Breast epithelium (tissue), 4 donors: Measurements from ENCODE around the gene SLC7A7. TPM values are rescaled to one million over a fixed set of nuclear protein-coding genes. Genes with fewer than 3 reads are reported as not detected.
"Not testable (repeated sequence)": the region's sequence is repeated elsewhere in the genome, so short reads cannot be mapped to it uniquely, and the experiment has no call there.

Experiments
- DNase-seq, 2 donors: peaks; one replicate each; pipeline ENCODE4 v3.0.0-alpha.2; 2019; ENCODE audit warnings: low spot score in 2 of 2
- H3K27ac ChIP-seq, 2 donors: fragments of 200-600 bp; sonication (generic) in 1 of 2; one replicate each; pipeline ENCODE4 v1.5.1; 2016 to 2019; ENCODE audit warnings: mild to moderate bottlenecking in 1 of 2
- H3K27me3 ChIP-seq, 2 donors: fragments of 200-600 bp; sonication (generic) in 1 of 2; one replicate each; pipeline versions ENCODE4 v1.5.1 to v1.6.0; 2017 to 2019; ENCODE audit warnings: control low read depth in 1 of 2, mild to moderate bottlenecking in 1 of 2
- H3K36me3 ChIP-seq: fragments of 200-600 bp; one replicate; pipeline ENCODE4 v1.5.1; 2019
- H3K4me1 ChIP-seq, 2 donors: fragments of 200-600 bp; sonication (generic); one replicate each; pipeline ENCODE4 v1.5.1; 2016 to 2019; ENCODE audit warnings: control low read depth in 1 of 2
- H3K4me3 ChIP-seq, 3 donors: fragments of 200-600 bp; sonication (generic); 1 replicate in 2 of 3; 2 replicates in 1 of 3; pipeline ENCODE4 v1.5.1; 2016 to 2019; ENCODE audit warnings: mild to moderate bottlenecking in 3 of 3, moderate library complexity in 2 of 3
- H3K9me3 ChIP-seq, 2 donors: fragments of 200-600 bp; sonication (generic) in 1 of 2; one replicate each; pipeline ENCODE4 v1.5.1; 2016 to 2019; ENCODE audit warnings: control low read depth in 1 of 2
- POLR2A ChIP-seq: fragments of 450-650 bp; IDR thresholded peaks from one replicate; pipeline ENCODE4 v1.6.1; 2016; ENCODE audit warnings: antibody characterized with exemption, mild to moderate bottlenecking, moderate library complexity
- POLR2AphosphoS5 ChIP-seq, 3 donors: sonication (generic); formaldehyde crosslinking; IDR thresholded peaks; one replicate each; pipeline ENCODE4 v1.6.1; 2017; ENCODE audit warnings: antibody characterized with exemption in 3 of 3
- intact Hi-C: fragments of 100-400 bp; cut with DNase I; formaldehyde crosslinking; loops from one replicate; pipeline ENCODE4 v1.15.1; 2023; ENCODE audit warnings: low total_unique reads
- total RNA-seq, 3 donors: library from RNA; depleted of rRNA; stranded (reverse); fragments of >200 nt; gene quantifications; one replicate each; pipeline ENCODE4 v1.1.0, GENCODE V29; 2016
- TF ChIP-seq, protein P1 (sequence below), 3 donors: fragments of 450-650 bp; IDR thresholded peaks; one replicate each; pipeline ENCODE4 v1.5.1; 2016 to 2017; ENCODE audit warnings: antibody characterized with exemption in 3 of 3, mild to moderate bottlenecking in 3 of 3, moderate library complexity in 3 of 3

The SLC7A7 gene
- total RNA-seq, 3 donors from 2014 or later: 17.4 to 46.4 (median 27.2) TPM

DNA sequence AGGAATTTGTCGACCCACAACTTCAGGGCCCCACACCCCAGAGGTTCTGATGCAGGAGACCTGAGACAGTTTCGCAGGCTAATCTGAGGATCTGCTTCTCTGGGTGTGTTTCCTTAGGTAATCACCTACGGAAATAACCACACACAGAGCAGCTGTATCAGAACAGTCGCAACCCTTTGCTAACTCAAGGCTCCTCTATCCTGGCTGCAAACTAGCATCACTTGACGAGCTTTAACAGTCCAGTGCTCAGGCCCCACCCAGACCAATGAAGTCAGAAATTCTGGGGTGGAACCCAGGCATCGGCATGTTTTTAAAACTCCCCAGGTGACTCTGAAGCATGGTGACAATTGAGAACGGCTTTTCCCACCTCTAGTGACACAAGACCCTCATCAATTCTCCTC, 20.7 kb downstream of the SLC7A7 start:
- no peak for DNase-seq
- H3K4me1 ChIP-seq: no peaks in the 10 kb centered on the region
- no peak overlapping the region for H3K27ac ChIP-seq
- intact Hi-C loops: no loop called here
- no peaks in the 10 kb centered on the region for H3K36me3 ChIP-seq
- no peak for TF ChIP-seq POLR2A
- TF ChIP-seq, protein P1, sequence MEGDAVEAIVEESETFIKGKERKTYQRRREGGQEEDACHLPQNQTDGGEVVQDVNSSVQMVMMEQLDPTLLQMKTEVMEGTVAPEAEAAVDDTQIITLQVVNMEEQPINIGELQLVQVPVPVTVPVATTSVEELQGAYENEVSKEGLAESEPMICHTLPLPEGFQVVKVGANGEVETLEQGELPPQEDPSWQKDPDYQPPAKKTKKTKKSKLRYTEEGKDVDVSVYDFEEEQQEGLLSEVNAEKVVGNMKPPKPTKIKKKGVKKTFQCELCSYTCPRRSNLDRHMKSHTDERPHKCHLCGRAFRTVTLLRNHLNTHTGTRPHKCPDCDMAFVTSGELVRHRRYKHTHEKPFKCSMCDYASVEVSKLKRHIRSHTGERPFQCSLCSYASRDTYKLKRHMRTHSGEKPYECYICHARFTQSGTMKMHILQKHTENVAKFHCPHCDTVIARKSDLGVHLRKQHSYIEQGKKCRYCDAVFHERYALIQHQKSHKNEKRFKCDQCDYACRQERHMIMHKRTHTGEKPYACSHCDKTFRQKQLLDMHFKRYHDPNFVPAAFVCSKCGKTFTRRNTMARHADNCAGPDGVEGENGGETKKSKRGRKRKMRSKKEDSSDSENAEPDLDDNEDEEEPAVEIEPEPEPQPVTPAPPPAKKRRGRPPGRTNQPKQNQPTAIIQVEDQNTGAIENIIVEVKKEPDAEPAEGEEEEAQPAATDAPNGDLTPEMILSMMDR (IDR thresholded peaks at IDR 0.05): no peak
- TF ChIP-seq POLR2AphosphoS5 (IDR thresholded peaks at IDR 0.05): no peak
- no peak overlapping the region for H3K4me3 ChIP-seq
- no peaks in the 10 kb centered on the region for H3K27me3 ChIP-seq
- no peaks in the 10 kb centered on the region for H3K9me3 ChIP-seq

DNA sequence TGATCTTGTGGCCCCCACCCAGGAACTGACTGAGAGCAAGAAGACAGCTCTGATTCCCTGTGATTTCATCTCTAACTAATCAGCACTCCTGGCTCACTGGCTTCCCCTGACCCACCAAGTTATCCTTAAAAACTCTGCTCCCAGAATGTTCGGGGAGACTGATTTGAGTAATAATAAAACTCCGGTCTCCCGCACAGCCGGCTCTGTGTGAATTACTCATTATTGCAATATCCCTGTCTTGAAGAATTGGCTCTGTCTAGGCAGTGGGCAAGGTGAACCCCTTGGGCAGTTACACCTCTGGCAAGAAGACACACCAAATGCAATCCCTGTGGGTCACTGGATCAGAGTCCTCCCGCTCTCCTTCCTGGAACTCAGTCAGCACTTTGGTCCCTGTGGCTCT, 21.3 kb downstream of the SLC7A7 start:
- Histone ChIP-seq H3K4me1 (no peaks in the 10 kb centered on the region), H3K36me3 (no peaks in the 10 kb centered on the region), H3K27ac (no peak overlapping the region), H3K27me3 (no peaks in the 10 kb centered on the region), H3K4me3 (no peak overlapping the region), H3K9me3 (no peaks in the 10 kb centered on the region)
- TF ChIP-seq, protein P1 (IDR thresholded peaks at IDR 0.05): no peak
- TF ChIP-seq POLR2AphosphoS5 (IDR thresholded peaks at IDR 0.05): no peak
- no peak for TF ChIP-seq POLR2A
- intact Hi-C loops: no loop called here
- DNase-seq: no peak

DNA sequence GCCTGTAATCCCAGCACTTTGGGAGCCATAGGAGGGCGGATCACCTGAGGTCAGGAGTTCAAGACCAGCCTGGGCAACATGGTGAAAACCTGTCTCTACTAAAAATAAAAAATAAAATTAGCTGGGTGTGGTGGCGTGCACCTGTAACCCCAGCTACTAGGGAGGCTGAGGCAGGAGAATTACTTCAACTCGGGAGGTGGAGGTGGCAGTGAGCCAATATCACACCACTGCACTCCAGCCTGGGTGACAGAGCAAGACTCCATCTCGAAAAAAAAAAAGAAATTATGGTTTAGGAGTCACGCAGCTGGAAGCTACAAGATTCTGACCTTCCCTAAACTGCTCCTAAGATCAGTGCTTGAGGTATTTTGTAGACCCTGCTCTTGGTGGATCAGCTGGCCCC, 21.7 kb downstream of the SLC7A7 start:
- DNase-seq, H3K36me3 ChIP-seq, H3K4me1 ChIP-seq, H3K9me3 ChIP-seq, H3K27ac ChIP-seq, H3K27me3 ChIP-seq, intact Hi-C loops, H3K4me3 ChIP-seq: not testable (repeated sequence)

DNA sequence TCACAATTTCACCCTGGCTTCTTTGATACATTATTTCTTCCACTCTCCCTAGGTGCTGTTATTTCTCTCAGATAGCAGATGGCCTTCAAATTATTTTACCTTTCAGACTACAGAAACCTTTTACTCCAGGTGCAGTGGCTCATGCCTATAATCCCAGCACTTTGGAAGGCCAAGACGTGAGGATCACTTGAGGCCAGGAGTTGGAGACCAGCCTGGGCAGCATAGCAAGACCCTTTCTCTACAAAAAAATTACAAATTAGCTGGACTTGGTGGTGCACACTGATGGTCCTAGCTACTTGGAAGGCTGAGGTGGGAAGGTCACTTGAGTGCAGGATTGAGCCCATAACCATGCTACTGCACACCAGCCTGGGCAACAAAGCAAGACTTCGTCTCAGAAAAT, 23.1 kb downstream of the SLC7A7 start:
- H3K4me1 ChIP-seq: no peaks in the 10 kb centered on the region
- H3K9me3 ChIP-seq: no peaks in the 10 kb centered on the region
- TF ChIP-seq POLR2AphosphoS5 (IDR thresholded peaks at IDR 0.05) (no peak), POLR2A (no peak)
- TF ChIP-seq, protein P1 (IDR thresholded peaks at IDR 0.05): no peak
- no peak overlapping the region for H3K4me3 ChIP-seq
- no peaks in the 10 kb centered on the region for H3K27me3 ChIP-seq
- H3K36me3 ChIP-seq: no peaks in the 10 kb centered on the region
- no peak for DNase-seq
- intact Hi-C loops: no loop called here
- no peak overlapping the region for H3K27ac ChIP-seq

DNA sequence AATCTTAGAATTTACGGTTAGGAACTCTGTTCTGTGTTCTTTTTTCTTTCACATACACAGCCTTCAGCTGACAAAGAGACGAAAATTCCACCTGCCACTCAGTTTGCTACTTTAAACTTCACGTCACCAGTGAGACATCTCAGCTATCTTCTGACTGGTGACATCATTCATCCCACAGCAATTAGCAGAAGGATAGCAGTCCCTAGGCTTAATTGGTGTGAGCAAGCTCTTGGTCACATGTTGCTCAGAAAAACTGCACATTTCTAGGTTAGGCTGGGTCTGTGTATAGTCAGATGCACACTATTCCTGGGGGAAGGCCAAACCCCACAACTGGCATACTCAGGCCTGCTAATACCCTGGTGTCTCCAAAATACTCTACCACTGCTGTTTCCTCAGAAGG, 23.9 kb downstream of the SLC7A7 start:
- no peak overlapping the region for H3K27ac ChIP-seq
- H3K4me1 ChIP-seq: no peaks in the 10 kb centered on the region

More for the DNA sequence above, 23.9 kb downstream of the SLC7A7 start:
- no peak for DNase-seq
- Histone ChIP-seq H3K36me3 (no peaks in the 10 kb centered on the region), H3K27me3 (no peaks in the 10 kb centered on the region), H3K9me3 (no peaks in the 10 kb centered on the region), H3K4me3 (no peak overlapping the region)
- TF ChIP-seq POLR2A: no peak
- no peak for TF ChIP-seq POLR2AphosphoS5 (IDR thresholded peaks at IDR 0.05)
- TF ChIP-seq, protein P1 (IDR thresholded peaks at IDR 0.05): no peak
- intact Hi-C loops: no loop called here
